SU-DHL-6 (cell line): ENCODE measurements around the gene OR10A2.
"Not testable (repeated sequence)": the region's sequence is repeated elsewhere in the genome, so short reads cannot be mapped to it uniquely, and the experiment has no call there.

Experiments
- H2AFZ ChIP-seq: fragments of 200-600 bp; sonication (generic); 2 replicates; pipeline ENCODE4 v1.6.1; 2014; ENCODE audit warnings: low read depth, mild to moderate bottlenecking, moderate library complexity, mixed read lengths, antibody characterized with exemption, low read length; ENCODE audit not compliant: severe bottlenecking
- H3F3A ChIP-seq: fragments of 200-600 bp; shearing (Covaris generic); 2 replicates; pipeline ENCODE4 v1.6.0; 2016; ENCODE audit warnings: antibody characterized with exemption, mild to moderate bottlenecking; ENCODE audit not compliant: insufficient read depth
- H3K27ac ChIP-seq: fragments of 200-600 bp; sonication (generic); 2 replicates; pipeline ENCODE4 v1.5.1; 2016; ENCODE audit warnings: low read depth, mild to moderate bottlenecking, low read length, moderate library complexity, mixed read lengths
- H3K27me3 ChIP-seq: fragments of 200-600 bp; sonication (generic), shearing (Covaris generic); 2 replicates; pipeline ENCODE4 v1.6.0; 2014; ENCODE audit warnings: mild to moderate bottlenecking, low read length
- H3K36me3 ChIP-seq: fragments of 200-600 bp; sonication (generic); 2 replicates; pipeline ENCODE4 v1.6.1; 2014; ENCODE audit warnings: mild to moderate bottlenecking, low read length, mixed read lengths
- H3K4me2 ChIP-seq: fragments of 300-600, 200-600 bp; shearing (Covaris generic), sonication (generic); 2 replicates; pipeline ENCODE4 v1.6.0; 2014; ENCODE audit warnings: low read length, low read depth, mild to moderate bottlenecking; ENCODE audit not compliant: poor library complexity, severe bottlenecking
- H3K4me3 ChIP-seq: fragments of 200-600 bp; sonication (generic); 2 replicates; pipeline ENCODE4 v1.5.1; 2014; ENCODE audit warnings: antibody characterized with exemption, low read length, mild to moderate bottlenecking, mixed read lengths; ENCODE audit not compliant: insufficient read depth, poor library complexity, severe bottlenecking
- H3K79me2 ChIP-seq: fragments of 200-600 bp; sonication (generic); 2 replicates; pipeline ENCODE4 v1.6.1; 2014; ENCODE audit warnings: mild to moderate bottlenecking, low read length, moderate library complexity; ENCODE audit not compliant: insufficient read depth
- H3K9ac ChIP-seq: fragments of 200-600 bp; sonication (generic); 2 replicates; pipeline ENCODE4 v1.7.0; 2014; ENCODE audit warnings: mild to moderate bottlenecking, low read length
- H3K9me2 ChIP-seq: fragments of 200-600 bp; sonication (generic); replicated peaks from 2 replicates; pipeline ENCODE4 v1.6.1; 2014; ENCODE audit warnings: low read length; ENCODE audit not compliant: insufficient read depth
- H3K9me3 ChIP-seq: fragments of 200-600 bp; sonication (generic); 2 replicates; pipeline ENCODE4 v1.6.1; 2014; ENCODE audit warnings: low read length, mixed read lengths; ENCODE audit not compliant: insufficient read depth
- H4K20me1 ChIP-seq: fragments of 200-600 bp; sonication (generic); 2 replicates; pipeline ENCODE4 v1.6.1; 2014; ENCODE audit warnings: low read depth, mild to moderate bottlenecking, antibody characterized with exemption, low read length, moderate library complexity, mixed read lengths
- EZH2phosphoT487 ChIP-seq: fragments of 200-600 bp; sonication (generic), shearing (Covaris generic); conservative IDR thresholded peaks from 2 replicates; pipeline ENCODE4 v1.6.1; 2018; ENCODE audit warnings: mild to moderate bottlenecking, antibody characterized with exemption, low read length, moderate library complexity, mixed read lengths
- TF ChIP-seq, protein P1 (sequence below): fragments of 200-600 bp; sonication (generic); IDR thresholded peaks from one replicate; pipeline ENCODE4 v1.5.1; 2017; ENCODE audit warnings: antibody characterized with exemption, mild to moderate bottlenecking, low read length, moderate library complexity; ENCODE audit not compliant: insufficient read depth, poor library complexity, severe bottlenecking

Gene OR10A2

DNA sequence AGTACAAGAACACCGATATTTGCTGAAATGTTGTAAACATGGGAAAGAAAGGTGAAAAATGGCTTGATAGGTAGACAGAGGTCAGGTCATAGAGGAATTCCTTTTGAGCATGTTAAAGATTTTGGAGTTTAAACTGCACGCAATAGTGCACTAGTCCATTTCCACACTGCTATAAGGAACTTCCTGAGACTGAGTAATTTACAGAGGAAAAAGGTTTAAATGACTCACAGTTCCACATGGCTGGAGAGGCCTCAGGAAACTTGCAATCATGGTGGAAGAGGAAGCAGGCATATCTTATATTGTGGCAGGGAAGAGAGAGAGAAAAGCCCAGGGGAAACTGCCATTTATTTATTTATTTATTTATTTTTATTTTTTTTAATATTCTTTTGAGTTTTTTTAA lies 12.3 kb upstream of the OR10A2 start:
- TF ChIP-seq, protein P1, sequence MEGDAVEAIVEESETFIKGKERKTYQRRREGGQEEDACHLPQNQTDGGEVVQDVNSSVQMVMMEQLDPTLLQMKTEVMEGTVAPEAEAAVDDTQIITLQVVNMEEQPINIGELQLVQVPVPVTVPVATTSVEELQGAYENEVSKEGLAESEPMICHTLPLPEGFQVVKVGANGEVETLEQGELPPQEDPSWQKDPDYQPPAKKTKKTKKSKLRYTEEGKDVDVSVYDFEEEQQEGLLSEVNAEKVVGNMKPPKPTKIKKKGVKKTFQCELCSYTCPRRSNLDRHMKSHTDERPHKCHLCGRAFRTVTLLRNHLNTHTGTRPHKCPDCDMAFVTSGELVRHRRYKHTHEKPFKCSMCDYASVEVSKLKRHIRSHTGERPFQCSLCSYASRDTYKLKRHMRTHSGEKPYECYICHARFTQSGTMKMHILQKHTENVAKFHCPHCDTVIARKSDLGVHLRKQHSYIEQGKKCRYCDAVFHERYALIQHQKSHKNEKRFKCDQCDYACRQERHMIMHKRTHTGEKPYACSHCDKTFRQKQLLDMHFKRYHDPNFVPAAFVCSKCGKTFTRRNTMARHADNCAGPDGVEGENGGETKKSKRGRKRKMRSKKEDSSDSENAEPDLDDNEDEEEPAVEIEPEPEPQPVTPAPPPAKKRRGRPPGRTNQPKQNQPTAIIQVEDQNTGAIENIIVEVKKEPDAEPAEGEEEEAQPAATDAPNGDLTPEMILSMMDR, result no peak
- TF ChIP-seq EZH2phosphoT487, result no peak
- Histone ChIP-seq H3K9me2 (no peaks in the 10 kb centered on the region), H2AFZ (no peak overlapping the region)

GRCh38 chr11:6854801-6855200 lies 8.1 kb upstream of the OR10A2 start:
- H3K4me3 ChIP-seq, H3K36me3 ChIP-seq, H3K4me2 ChIP-seq, H3K27ac ChIP-seq, H3K9me2 ChIP-seq, H3K79me2 ChIP-seq, H4K20me1 ChIP-seq, H3F3A ChIP-seq, H3K9ac ChIP-seq, H2AFZ ChIP-seq, H3K27me3 ChIP-seq: not testable (repeated sequence)
- H3K9me3 ChIP-seq, result peaks cover 12% of the 10 kb centered on the region; the same call in 1 of the 2 replicates

More for the DNA sequence above, 12.3 kb upstream of the OR10A2 start:
- Histone ChIP-seq H3K36me3 (no peaks in the 10 kb centered on the region), H3K4me2 (no peak overlapping the region), H3K4me3 (no peak overlapping the region), H3K9me3 (peaks cover 12% of the 10 kb centered on the region; the same call in 1 of the 2 replicates), H3F3A (no peaks in the 10 kb centered on the region), H3K9ac (no peak overlapping the region), H3K27ac (no peak overlapping the region), H3K79me2 (no peaks in the 10 kb centered on the region), H3K27me3 (no peaks in the 10 kb centered on the region), H4K20me1 (no peaks in the 10 kb centered on the region)

GRCh38 chr11:6855971-6856541 lies 6.8 kb upstream of the OR10A2 start:
- Histone ChIP-seq H3K9ac (no peak overlapping the region), H3K36me3 (no peaks in the 10 kb centered on the region), H4K20me1 (no peaks in the 10 kb centered on the region; the same call in 1 of the 2 replicates), H3K9me3 (peaks cover 12% of the 10 kb centered on the region; the same call in 1 of the 2 replicates), H3K4me2 (no peak overlapping the region), H3K79me2 (no peaks in the 10 kb centered on the region), H3K27me3 (no peaks in the 10 kb centered on the region), H3K9me2 (no peaks in the 10 kb centered on the region), H3K27ac (no peak overlapping the region), H3K4me3 (no peak overlapping the region), H3F3A (no peaks in the 10 kb centered on the region), H2AFZ (no peak overlapping the region)
- TF ChIP-seq, protein P1, result no peak
- no peak for TF ChIP-seq EZH2phosphoT487

DNA sequence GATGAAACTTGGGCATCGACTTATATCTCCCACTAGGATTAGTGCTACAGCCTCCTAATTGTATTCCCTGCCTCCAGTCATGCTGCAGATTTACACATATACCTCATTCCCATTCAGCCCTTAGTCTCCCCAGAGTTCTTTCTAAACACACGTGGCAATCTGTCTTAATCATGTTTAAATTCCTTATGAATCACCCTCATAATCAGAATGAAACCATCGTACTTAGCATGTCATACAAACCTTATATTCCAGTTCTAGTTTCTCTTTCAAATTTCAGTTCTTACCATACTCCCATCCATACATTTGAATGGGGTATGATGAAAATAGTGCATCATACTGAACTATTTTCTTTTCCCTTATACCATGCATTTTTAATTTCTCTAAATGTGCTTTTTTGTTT lies 6.0 kb upstream of the OR10A2 start:
- H3K27me3 ChIP-seq, result no peaks in the 10 kb centered on the region
- H3K27ac ChIP-seq, result no peak overlapping the region
- no peaks in the 10 kb centered on the region; the same call in 1 of the 2 replicates for H4K20me1 ChIP-seq
- H3K9me3 ChIP-seq, result peaks cover 12% of the 10 kb centered on the region; the same call in 1 of the 2 replicates
- no peak for TF ChIP-seq EZH2phosphoT487
- TF ChIP-seq, protein P1, result no peak
- H2AFZ ChIP-seq, result no peak overlapping the region
- H3K9me2 ChIP-seq, result no peaks in the 10 kb centered on the region
- no peak overlapping the region for H3K9ac ChIP-seq
- no peaks in the 10 kb centered on the region for H3K79me2 ChIP-seq
- H3K36me3 ChIP-seq, result no peaks in the 10 kb centered on the region
- no peak overlapping the region for H3K4me3 ChIP-seq
- no peak overlapping the region for H3K4me2 ChIP-seq
- no peaks in the 10 kb centered on the region for H3F3A ChIP-seq
